ENCODE results near the gene FSTL5.

GRCh38 chr4:161336621-161337020 is 827.2 kb downstream of the FSTL5 start:
- TF ChIP-seq CTCF (IDR thresholded peaks at IDR 0.05) (no peak), POLR2A (IDR thresholded peaks at IDR 0.05; ENCODE audit: low read depth) (no peak), POLR2AphosphoS5 (IDR thresholded peaks at IDR 0.05) (no peak)
